HepG2 (cell line): ENCODE results near the gene PPARA. TPM values are rescaled to one million over a fixed set of nuclear protein-coding genes. Genes with fewer than 3 reads are reported as not detected.

ENCODE experiments used
- FOXP1 ChIP-seq, 2 experiments: fragments of 450-650 bp in 1 of 2; IDR thresholded peaks; 2 replicates each; pipeline ENCODE4 v1.6.1; 2017 to 2018; ENCODE audit warnings: antibody characterized with exemption in 1 of 2
- HNRNPL ChIP-seq: fragments of 200-400 bp; formaldehyde crosslinking; IDR thresholded peaks from 2 replicates; pipeline ENCODE4 v1.6.1; 2017; ENCODE audit warnings: mild to moderate bottlenecking, low read depth, low read length
- HNRNPLL ChIP-seq: fragments of 200-400 bp; formaldehyde crosslinking; IDR thresholded peaks from 2 replicates; pipeline ENCODE4 v1.6.1; 2017; ENCODE audit warnings: mild to moderate bottlenecking, low read depth, low read length; ENCODE audit not compliant: poor library complexity, severe bottlenecking
- MYC ChIP-seq: sonication (generic); formaldehyde crosslinking; IDR thresholded peaks from 2 replicates; pipeline ENCODE4 v1.9.0; 2021; ENCODE audit warnings: missing genetic modification reagents, borderline replicate concordance
- NR2C2 ChIP-seq: sonication (generic); formaldehyde crosslinking; IDR thresholded peaks from 2 replicates; pipeline ENCODE4 v1.4.0; 2020; ENCODE audit warnings: missing genetic modification reagents, mild to moderate bottlenecking, moderate library complexity, borderline replicate concordance
- NR2F6 ChIP-seq, 2 experiments: IDR thresholded peaks; 2 replicates each; pipeline ENCODE4 v1.6.1; 2016; ENCODE audit warnings: antibody characterized with exemption in 1 of 2, mild to moderate bottlenecking in 1 of 2
- SIX4 ChIP-seq: sonication (generic); formaldehyde crosslinking; IDR thresholded peaks from 2 replicates; pipeline ENCODE4 v1.4.0; 2020; ENCODE audit warnings: missing genetic modification reagents
- SNAPC2 ChIP-seq: sonication (generic); formaldehyde crosslinking; IDR thresholded peaks from 2 replicates; pipeline ENCODE4 v1.8.1; 2022; ENCODE audit warnings: mild to moderate bottlenecking, missing genetic modification reagents
- SRY ChIP-seq: sonication (generic); formaldehyde crosslinking; IDR thresholded peaks from 2 replicates; pipeline ENCODE4 v1.8.0; 2022; ENCODE audit warnings: mild to moderate bottlenecking, missing genetic modification reagents
- STAG1 ChIP-seq: sonication (generic); formaldehyde crosslinking; IDR thresholded peaks from 2 replicates; pipeline ENCODE4 v1.4.0; 2020; ENCODE audit warnings: missing genetic modification reagents
- ZMYM3 ChIP-seq: sonication (generic); formaldehyde crosslinking; IDR thresholded peaks from 2 replicates; pipeline ENCODE4 v1.5.1; 2020; ENCODE audit warnings: mild to moderate bottlenecking, missing genetic modification reagents
- polyA plus RNA-seq, 8 experiments: library from polyadenylated mRNA; depleted of rRNA in 3 of 8; stranded (reverse) in 7 of 8; unstranded in 1 of 8; fragments of >200 nt; fragmentation: Illumina TruSeq in 4 of 8; extraction: Trizol in 4 of 8; gene quantifications; 2 replicates each; pipeline versions ENCODE4 v1.2.1 to v1.2.3, GENCODE V29; 2011 to 2016; ENCODE audit warnings: low read depth in 4 of 8, missing spikeins in 1 of 8, mixed read lengths in 1 of 8; ENCODE audit not compliant: insufficient read depth in 1 of 8
- total RNA-seq, 5 experiments: library from RNA; depleted of rRNA; stranded (reverse); fragments of >200 nt; fragmentation: Illumina TruSeq; extraction: Trizol; gene quantifications; 2 replicates each; pipeline ENCODE4 v1.2.3, GENCODE V29; 2016; ENCODE audit warnings: low read depth in 1 of 5
- TF ChIP-seq, protein P1 (sequence below): sonication (generic); formaldehyde crosslinking; IDR thresholded peaks from 2 replicates; pipeline ENCODE4 v1.4.0; 2020; ENCODE audit warnings: missing genetic modification reagents
- TF ChIP-seq, protein P2 (sequence below), 2 experiments: sonication (generic) in 1 of 2; formaldehyde crosslinking in 1 of 2; IDR thresholded peaks; 2 replicates each; pipeline versions ENCODE4 v1.4.0 to v1.6.1; 2018 to 2020; ENCODE audit warnings: missing genetic modification reagents in 2 of 2, borderline replicate concordance in 1 of 2, low read depth in 1 of 2, mild to moderate bottlenecking in 1 of 2, missing biosample characterization in 1 of 2

PPARA gene
- total and polyA plus RNA-seq, 2 of the 13 experiments (the other 11 are each of a cell fraction or from before 2014, with no cell fraction given) = 18.2 to 24.7 TPM

DNA sequence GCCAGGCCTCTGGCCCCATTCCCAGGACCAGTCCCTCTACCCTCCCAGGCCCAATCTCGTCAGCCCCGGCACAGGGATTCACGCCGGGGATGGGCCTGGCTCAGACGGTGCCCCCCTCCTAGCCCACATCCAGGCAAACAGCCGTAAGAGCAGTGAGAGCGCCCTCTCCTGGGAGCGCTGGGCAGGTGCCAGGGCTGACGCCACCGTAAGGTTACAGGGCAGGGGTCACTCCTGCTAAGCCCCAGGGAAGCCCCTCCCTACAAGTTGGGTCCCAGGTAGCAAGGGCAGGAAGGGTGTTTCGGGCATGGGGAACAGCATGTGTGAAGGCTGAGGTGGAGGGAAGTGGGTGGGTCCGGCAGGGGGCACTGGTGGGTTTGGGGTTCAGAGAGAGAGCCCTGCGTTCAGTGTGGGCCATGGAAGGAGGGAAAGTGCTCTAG lies 19.2 kb upstream of the PPARA start (continued):
- TF ChIP-seq SNAPC2 (no peak), MYC (CRISPR knock-in tag) (no peak), SRY (CRISPR knock-in tag) (0 out of 2 replicates have a peak, but pooled peaks have one; percentile 34), HNRNPL (peak; percentile 78; the same call in 1 of the 2 replicates), SIX4 (CRISPR knock-in tag) (no peak), NR2F6 (IDR thresholded peaks at IDR 0.05) (no peak), NR2F6 (CRISPR knock-in tag; IDR thresholded peaks at IDR 0.05) (peak; percentile 43; the same call in 1 of the 2 replicates), HNRNPLL (peak; percentile 28), NR2C2 (CRISPR knock-in tag) (peak; percentile 67), ZMYM3 (CRISPR knock-in tag) (peak; percentile 75), FOXP1 (IDR thresholded peaks at IDR 0.05) (no peak), FOXP1 (CRISPR knock-in tag; IDR thresholded peaks at IDR 0.05) (no peak), STAG1 (peak; percentile 33)
- TF ChIP-seq, protein P1, sequence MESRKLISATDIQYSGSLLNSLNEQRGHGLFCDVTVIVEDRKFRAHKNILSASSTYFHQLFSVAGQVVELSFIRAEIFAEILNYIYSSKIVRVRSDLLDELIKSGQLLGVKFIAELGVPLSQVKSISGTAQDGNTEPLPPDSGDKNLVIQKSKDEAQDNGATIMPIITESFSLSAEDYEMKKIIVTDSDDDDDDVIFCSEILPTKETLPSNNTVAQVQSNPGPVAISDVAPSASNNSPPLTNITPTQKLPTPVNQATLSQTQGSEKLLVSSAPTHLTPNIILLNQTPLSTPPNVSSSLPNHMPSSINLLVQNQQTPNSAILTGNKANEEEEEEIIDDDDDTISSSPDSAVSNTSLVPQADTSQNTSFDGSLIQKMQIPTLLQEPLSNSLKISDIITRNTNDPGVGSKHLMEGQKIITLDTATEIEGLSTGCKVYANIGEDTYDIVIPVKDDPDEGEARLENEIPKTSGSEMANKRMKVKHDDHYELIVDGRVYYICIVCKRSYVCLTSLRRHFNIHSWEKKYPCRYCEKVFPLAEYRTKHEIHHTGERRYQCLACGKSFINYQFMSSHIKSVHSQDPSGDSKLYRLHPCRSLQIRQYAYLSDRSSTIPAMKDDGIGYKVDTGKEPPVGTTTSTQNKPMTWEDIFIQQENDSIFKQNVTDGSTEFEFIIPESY (CRISPR knock-in tag) = peak; percentile 95
- TF ChIP-seq, protein P2, sequence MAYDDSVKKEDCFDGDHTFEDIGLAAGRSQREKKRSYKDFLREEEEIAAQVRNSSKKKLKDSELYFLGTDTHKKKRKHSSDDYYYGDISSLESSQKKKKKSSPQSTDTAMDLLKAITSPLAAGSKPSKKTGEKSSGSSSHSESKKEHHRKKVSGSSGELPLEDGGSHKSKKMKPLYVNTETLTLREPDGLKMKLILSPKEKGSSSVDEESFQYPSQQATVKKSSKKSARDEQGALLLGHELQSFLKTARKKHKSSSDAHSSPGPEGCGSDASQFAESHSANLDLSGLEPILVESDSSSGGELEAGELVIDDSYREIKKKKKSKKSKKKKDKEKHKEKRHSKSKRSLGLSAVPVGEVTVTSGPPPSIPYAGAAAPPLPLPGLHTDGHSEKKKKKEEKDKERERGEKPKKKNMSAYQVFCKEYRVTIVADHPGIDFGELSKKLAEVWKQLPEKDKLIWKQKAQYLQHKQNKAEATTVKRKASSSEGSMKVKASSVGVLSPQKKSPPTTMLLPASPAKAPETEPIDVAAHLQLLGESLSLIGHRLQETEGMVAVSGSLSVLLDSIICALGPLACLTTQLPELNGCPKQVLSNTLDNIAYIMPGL (CRISPR knock-in tag; IDR thresholded peaks at IDR 0.05; ENCODE audit: borderline replicate concordance in 1 of 2, low read depth in 1 of 2) = 0 out of 4 replicates have a peak, but pooled peaks of 1 of the 2 experiments have one; percentile 53
